ENCODE data around the gene MAMSTR.
"Not testable (repeated sequence)": the region's sequence is repeated elsewhere in the genome, so short reads cannot be mapped to it uniquely, and the experiment has no call there.

GRCh38 chr19:48765816-48766215 is 46.3 kb upstream of the MAMSTR start:
- not testable (repeated sequence) for TF ChIP-seq CTCF (conservative IDR thresholded peaks at IDR 0.05 in 1 of 2, IDR thresholded peaks at IDR 0.05 in 1 of 2; ENCODE audit: low read depth in 1 of 2, low read length in 2 of 2); EZH2 (IDR thresholded peaks at IDR 0.05; ENCODE audit: low read length, missing control alignments)

All from fibroblast of lung (primary cell).